ENCODE measurements around the gene CACNG5.

The CACNG5 gene

DNA sequence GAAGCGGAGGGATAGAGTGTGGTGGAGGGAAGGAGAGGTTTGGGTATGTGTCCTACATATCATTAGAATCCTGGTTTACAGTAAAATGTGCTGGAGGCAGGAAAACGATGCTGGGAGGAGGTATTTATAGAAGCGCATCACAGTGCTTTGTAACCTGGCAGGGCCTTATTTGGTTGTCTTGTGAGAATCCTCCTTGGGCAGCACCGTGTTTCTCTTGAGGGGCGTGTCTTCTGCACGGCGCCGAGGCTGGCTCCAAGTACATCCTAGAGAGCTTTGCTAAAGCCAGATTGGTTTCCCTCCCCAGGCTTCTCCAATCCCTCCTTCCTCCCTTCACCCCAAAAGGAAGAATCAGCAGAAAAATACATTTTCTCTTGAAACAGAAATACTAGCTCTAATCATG lies 24.4 kb downstream of the CACNG5 start:
- H3K27me3 ChIP-seq (ENCODE audit: insufficient read depth, poor library complexity, severe bottlenecking): no peaks in the 10 kb centered on the region
- no peak for TF ChIP-seq CTCF (IDR thresholded peaks at IDR 0.05; ENCODE audit: poor library complexity, severe bottlenecking)
- no peaks in the 10 kb centered on the region for H3K36me3 ChIP-seq (ENCODE audit: low read depth)
- no peaks in the 10 kb centered on the region for H3K9me3 ChIP-seq (ENCODE audit: severe bottlenecking)
- no peak for ATAC-seq (ENCODE audit: low read depth)
- no peaks in the 10 kb centered on the region for H3K4me1 ChIP-seq (ENCODE audit: insufficient read depth, poor library complexity, severe bottlenecking)
- no peak overlapping the region for H3K27ac ChIP-seq (ENCODE audit: poor library complexity, severe bottlenecking)
- no peak overlapping the region for H3K4me3 ChIP-seq (ENCODE audit: severe bottlenecking)
- DNase-seq (ENCODE audit: low spot score): no peak

DNA sequence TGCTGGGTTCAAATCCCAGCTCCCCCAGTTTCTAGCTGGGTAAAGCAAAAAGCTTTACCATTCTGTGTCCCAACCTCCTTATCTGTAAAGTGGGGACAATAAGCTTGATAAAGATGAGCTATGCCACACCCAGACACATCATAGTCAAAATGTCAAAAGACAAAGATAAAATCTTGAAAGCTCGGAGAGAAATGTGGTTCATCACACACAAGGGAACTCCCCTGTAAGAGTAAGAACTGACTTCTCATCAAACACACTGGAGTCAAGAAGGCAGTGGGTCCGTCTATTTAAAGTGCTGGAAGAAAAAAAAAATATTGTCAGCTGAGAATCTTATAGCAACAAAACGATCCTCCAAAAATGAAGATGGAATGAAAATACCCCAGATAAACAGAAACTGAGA lies 25.3 kb downstream of the CACNG5 start:
- H3K4me3 ChIP-seq (ENCODE audit: severe bottlenecking): no peak overlapping the region
- H3K27ac ChIP-seq (ENCODE audit: poor library complexity, severe bottlenecking): no peak overlapping the region
- DNase-seq (ENCODE audit: low spot score) (no peak), ATAC-seq (ENCODE audit: low read depth) (no peak)
- H3K36me3 ChIP-seq (ENCODE audit: low read depth): no peaks in the 10 kb centered on the region
- TF ChIP-seq CTCF (IDR thresholded peaks at IDR 0.05; ENCODE audit: poor library complexity, severe bottlenecking): no peak
- H3K9me3 ChIP-seq (ENCODE audit: severe bottlenecking): no peaks in the 10 kb centered on the region
- H3K27me3 ChIP-seq (ENCODE audit: insufficient read depth, poor library complexity, severe bottlenecking): no peaks in the 10 kb centered on the region
- H3K4me1 ChIP-seq (ENCODE audit: insufficient read depth, poor library complexity, severe bottlenecking): no peaks in the 10 kb centered on the region

DNA sequence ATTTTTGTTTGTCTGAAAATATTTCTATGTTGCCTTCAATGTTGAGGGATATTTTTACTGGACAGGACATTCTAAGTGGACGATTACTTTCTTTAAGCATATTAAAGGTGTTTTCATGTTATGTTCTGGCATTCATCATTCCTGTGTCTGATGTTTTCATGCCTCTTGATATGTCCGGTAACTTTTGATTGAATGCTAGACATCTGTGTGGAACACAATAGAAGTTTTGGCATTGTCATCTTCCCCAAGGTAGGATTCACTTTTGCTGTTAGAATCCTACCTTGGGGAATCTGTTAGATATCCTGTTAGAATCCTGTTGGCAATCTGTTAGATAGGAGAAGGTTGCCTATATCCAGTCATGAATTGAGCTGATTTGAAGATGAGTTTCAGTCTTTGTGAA lies 28.9 kb downstream of the CACNG5 start:
- ATAC-seq (ENCODE audit: low read depth) (no peak), DNase-seq (ENCODE audit: low spot score) (no peak)
- Histone ChIP-seq H3K27ac (ENCODE audit: poor library complexity, severe bottlenecking) (no peak overlapping the region), H3K36me3 (ENCODE audit: low read depth) (no peaks in the 10 kb centered on the region), H3K9me3 (ENCODE audit: severe bottlenecking) (no peaks in the 10 kb centered on the region), H3K4me3 (ENCODE audit: severe bottlenecking) (no peak overlapping the region), H3K4me1 (ENCODE audit: insufficient read depth, poor library complexity, severe bottlenecking) (no peaks in the 10 kb centered on the region), H3K27me3 (ENCODE audit: insufficient read depth, poor library complexity, severe bottlenecking) (no peaks in the 10 kb centered on the region)
- no peak for TF ChIP-seq CTCF (IDR thresholded peaks at IDR 0.05; ENCODE audit: poor library complexity, severe bottlenecking)

DNA sequence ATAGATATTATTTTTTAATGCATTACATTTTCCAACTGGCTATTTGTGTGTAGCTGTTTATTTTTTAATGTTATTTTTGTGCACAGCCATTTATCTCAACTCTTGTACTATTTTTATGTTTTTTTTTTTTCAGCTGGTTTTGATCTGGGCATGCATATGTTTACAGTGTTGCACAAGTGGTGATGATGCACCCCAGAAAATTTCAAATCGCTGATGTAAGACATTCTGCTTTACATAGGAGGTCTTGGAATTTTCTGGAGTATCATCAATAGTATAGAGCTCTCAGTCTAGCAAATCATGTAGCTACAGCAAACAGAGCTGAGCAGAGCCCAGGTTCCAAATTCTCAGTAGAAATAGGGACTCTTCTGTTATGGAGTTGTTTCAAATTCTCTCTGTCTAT lies 30.2 kb downstream of the CACNG5 start:
- ATAC-seq (ENCODE audit: low read depth) (no peak), DNase-seq (ENCODE audit: low spot score) (no peak)
- Histone ChIP-seq H3K9me3 (ENCODE audit: severe bottlenecking) (no peaks in the 10 kb centered on the region), H3K27me3 (ENCODE audit: insufficient read depth, poor library complexity, severe bottlenecking) (no peaks in the 10 kb centered on the region), H3K4me1 (ENCODE audit: insufficient read depth, poor library complexity, severe bottlenecking) (no peaks in the 10 kb centered on the region), H3K36me3 (ENCODE audit: low read depth) (no peaks in the 10 kb centered on the region), H3K4me3 (ENCODE audit: severe bottlenecking) (no peak overlapping the region), H3K27ac (ENCODE audit: poor library complexity, severe bottlenecking) (no peak overlapping the region)
- TF ChIP-seq CTCF (IDR thresholded peaks at IDR 0.05; ENCODE audit: poor library complexity, severe bottlenecking): no peak

DNA sequence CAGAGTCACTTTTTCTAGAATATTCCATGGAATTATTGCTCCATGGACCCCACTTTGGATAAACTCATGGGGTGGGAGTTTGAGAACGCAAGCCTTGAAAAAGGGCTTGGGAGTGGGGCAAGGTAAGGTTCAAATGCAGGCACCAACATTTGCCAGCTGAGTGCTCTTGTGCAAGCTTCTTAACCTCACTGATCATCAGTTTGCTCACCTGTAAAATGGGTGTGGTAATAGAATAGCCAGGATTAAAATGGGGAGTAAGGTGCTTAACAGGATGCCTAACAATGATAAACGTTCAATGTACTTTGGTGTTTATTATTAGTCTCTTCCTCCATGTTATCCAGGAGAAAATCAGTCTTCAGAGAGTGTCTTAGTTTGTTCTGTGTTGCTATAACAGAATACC lies 39.0 kb downstream of the CACNG5 start:
- no peak for ATAC-seq (ENCODE audit: low read depth)
- H3K27ac ChIP-seq (ENCODE audit: poor library complexity, severe bottlenecking): no peak overlapping the region
- no peaks in the 10 kb centered on the region for H3K4me1 ChIP-seq (ENCODE audit: insufficient read depth, poor library complexity, severe bottlenecking)
- H3K4me3 ChIP-seq (ENCODE audit: severe bottlenecking): no peak overlapping the region
- DNase-seq (ENCODE audit: low spot score): no peak
- no peak for TF ChIP-seq CTCF (IDR thresholded peaks at IDR 0.05; ENCODE audit: poor library complexity, severe bottlenecking)
- H3K9me3 ChIP-seq (ENCODE audit: severe bottlenecking): no peaks in the 10 kb centered on the region
- peaks cover 9% of the 10 kb centered on the region for H3K27me3 ChIP-seq (ENCODE audit: insufficient read depth, poor library complexity, severe bottlenecking)
- no peaks in the 10 kb centered on the region for H3K36me3 ChIP-seq (ENCODE audit: low read depth)
